Muscle layer of duodenum (tissue), 2 donors: Measurements from ENCODE around the gene CACNB4.

Experiments used
- H3K27ac ChIP-seq: one replicate; pipeline ENCODE4 v1.7.0; 2013; ENCODE audit warnings: mild to moderate bottlenecking, low read length
- H3K27me3 ChIP-seq: one replicate; pipeline ENCODE4 v1.7.0; 2013; ENCODE audit warnings: low read depth, mild to moderate bottlenecking, control low read depth, low read length
- H3K36me3 ChIP-seq, 2 donors: one replicate each; pipeline ENCODE4 v1.7.0; 2013; ENCODE audit warnings: low read length in 2 of 2, control low read depth in 1 of 2, mild to moderate bottlenecking in 1 of 2; ENCODE audit not compliant: insufficient read depth in 2 of 2, control insufficient read depth in 1 of 2
- H3K4me1 ChIP-seq, 2 donors: one replicate each; pipeline ENCODE4 v1.7.0; 2013; ENCODE audit warnings: low read length in 2 of 2, mild to moderate bottlenecking in 2 of 2, control low read depth in 1 of 2, moderate library complexity in 1 of 2; ENCODE audit not compliant: insufficient read depth in 2 of 2, control insufficient read depth in 1 of 2
- H3K4me3 ChIP-seq, 2 donors: one replicate each; pipeline ENCODE4 v1.7.0; 2013; ENCODE audit warnings: low read length in 2 of 2, low read depth in 1 of 2, mild to moderate bottlenecking in 1 of 2
- H3K9me3 ChIP-seq, 2 donors: one replicate each; pipeline ENCODE4 v1.7.0; 2013; ENCODE audit warnings: low read length in 2 of 2, control low read depth in 1 of 2, mild to moderate bottlenecking in 1 of 2; ENCODE audit not compliant: control insufficient read depth in 1 of 2
- donor health status: healthy.

Gene CACNB4

GRCh38 chr2:151824886-151825285 is 274.0 kb downstream of the CACNB4 start:
- H3K27me3 ChIP-seq, result no peaks in the 10 kb centered on the region
- H3K4me1 ChIP-seq, result peaks cover 4 to 32% of the 10 kb centered on the region in 2 donors
- no peak overlapping the region for H3K4me3 ChIP-seq
- H3K36me3 ChIP-seq, result no peaks in the 10 kb centered on the region
- H3K27ac ChIP-seq, result no peak overlapping the region
- H3K9me3 ChIP-seq, result no peaks in the 10 kb centered on the region

DNA sequence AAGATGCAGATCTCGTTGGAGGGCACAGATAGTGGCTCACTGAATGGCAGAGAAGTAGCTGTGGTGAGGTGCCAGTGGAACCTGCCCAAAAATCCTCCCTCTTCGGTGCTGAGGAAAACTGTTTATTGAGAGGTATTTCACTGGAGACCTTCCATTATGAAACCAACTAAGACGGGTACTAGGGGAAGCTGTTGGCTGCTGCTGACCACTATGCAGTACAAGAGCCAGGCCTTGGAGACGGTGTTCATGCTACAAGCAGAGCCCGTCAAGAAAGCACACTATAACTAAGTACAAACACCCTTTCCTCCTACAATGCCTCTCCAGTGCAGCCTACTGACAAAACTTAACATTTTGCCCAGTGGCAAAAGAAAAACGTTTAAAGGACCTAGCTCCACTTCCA is 275.2 kb downstream of the CACNB4 start:
- Histone ChIP-seq H3K27me3 (no peaks in the 10 kb centered on the region), H3K27ac (no peak overlapping the region), H3K4me3 (no peak overlapping the region), H3K9me3 (no peaks in the 10 kb centered on the region), H3K4me1 (peaks cover 4 to 34% of the 10 kb centered on the region in 2 donors), H3K36me3 (no peaks in the 10 kb centered on the region)

GRCh38 chr2:151819920-151820319 is 278.9 kb downstream of the CACNB4 start:
- H3K27ac ChIP-seq, result no peak overlapping the region
- no peaks in the 10 kb centered on the region for H3K9me3 ChIP-seq
- H3K36me3 ChIP-seq, result no peaks in the 10 kb centered on the region
- no peaks in the 10 kb centered on the region for H3K27me3 ChIP-seq
- H3K4me3 ChIP-seq, result no peak overlapping the region
- H3K4me1 ChIP-seq, result peaks cover 2 to 21% of the 10 kb centered on the region in 2 donors

DNA sequence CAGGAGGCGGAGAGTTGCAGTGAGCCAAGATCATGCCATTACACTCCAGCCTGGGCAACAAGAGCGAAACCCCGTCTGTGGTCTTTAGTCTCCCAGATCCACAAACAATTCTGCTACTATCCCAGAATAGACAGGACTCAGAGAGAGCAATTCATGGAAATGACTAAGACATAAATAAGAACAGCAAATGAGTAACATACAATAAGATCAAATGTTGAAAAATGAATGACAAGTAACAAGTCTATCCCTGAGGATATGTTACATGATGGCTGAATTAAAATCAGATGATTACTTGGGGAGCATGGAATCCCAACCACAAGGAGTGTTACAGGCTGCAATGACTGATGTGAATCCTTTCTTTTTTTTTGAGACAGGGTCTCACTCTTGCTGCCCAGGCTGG is 280.9 kb downstream of the CACNB4 start:
- peaks cover 0 to 8% of the 10 kb centered on the region in 2 donors for H3K4me1 ChIP-seq
- no peaks in the 10 kb centered on the region for H3K27me3 ChIP-seq
- no peak overlapping the region for H3K27ac ChIP-seq
- no peaks in the 10 kb centered on the region for H3K9me3 ChIP-seq
- no peak overlapping the region for H3K4me3 ChIP-seq
- H3K36me3 ChIP-seq, result peaks cover 0 to 9% of the 10 kb centered on the region in 2 donors

- no peaks in the 10 kb centered on the region for H3K27me3 ChIP-seq
- H3K36me3 ChIP-seq, result peaks cover 3 to 15% of the 10 kb centered on the region in 2 donors
- H3K4me1 ChIP-seq, result peaks cover 0 to 5% of the 10 kb centered on the region in 2 donors
- no peak overlapping the region for H3K4me3 ChIP-seq
- H3K27ac ChIP-seq, result no peak overlapping the region
- no peaks in the 10 kb centered on the region for H3K9me3 ChIP-seq
Measured at GRCh38 chr2:151816843-151817242, 282.0 kb downstream of the CACNB4 start.

- Histone ChIP-seq H3K27me3 (no peaks in the 10 kb centered on the region), H3K4me3 (no peak overlapping the region), H3K36me3 (peaks cover 9 to 18% of the 10 kb centered on the region in 2 donors), H3K4me1 (peaks cover 0 to 5% of the 10 kb centered on the region in 2 donors), H3K27ac (no peak overlapping the region), H3K9me3 (no peaks in the 10 kb centered on the region)
Measured at GRCh38 chr2:151815821-151816489, 282.9 kb downstream of the CACNB4 start.

DNA sequence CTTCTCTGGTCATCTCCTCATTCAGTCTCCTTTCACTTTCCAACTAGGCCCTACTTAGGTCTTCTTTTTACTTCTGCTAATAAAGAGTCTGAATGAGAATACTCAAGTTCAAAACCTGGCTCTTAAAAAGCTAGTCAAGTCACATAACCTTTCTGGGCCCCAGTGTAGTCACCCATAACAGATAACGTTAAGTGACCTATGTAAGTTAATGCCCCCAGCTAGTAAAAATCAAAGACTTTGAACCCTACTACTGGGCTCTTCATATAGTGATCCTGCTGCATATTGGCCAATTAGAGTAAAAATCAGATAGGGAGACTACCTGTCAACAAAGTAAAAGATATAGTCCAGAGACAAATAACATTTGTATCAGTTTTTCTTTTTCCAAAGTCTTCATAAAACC is 288.4 kb downstream of the CACNB4 start:
- Histone ChIP-seq H3K36me3 (peaks cover 32 to 38% of the 10 kb centered on the region in 2 donors), H3K27me3 (no peaks in the 10 kb centered on the region), H3K4me1 (peaks cover 0 to 6% of the 10 kb centered on the region in 2 donors), H3K9me3 (no peaks in the 10 kb centered on the region), H3K27ac (no peak overlapping the region), H3K4me3 (no peak overlapping the region)

DNA sequence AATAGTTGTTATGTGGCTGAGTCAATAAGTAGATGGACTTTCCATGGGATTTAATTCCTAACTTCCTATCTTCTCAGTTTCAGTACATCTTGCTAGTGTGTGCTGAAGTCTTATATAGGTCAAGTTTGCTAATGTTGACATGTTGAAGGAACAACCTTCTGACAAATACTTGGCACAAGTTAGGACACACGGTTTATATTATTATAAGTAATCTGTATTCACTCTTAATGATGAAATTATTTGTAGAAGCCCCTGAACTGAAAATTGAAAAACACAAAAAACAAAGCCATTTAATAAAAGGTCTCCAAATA is 289.8 kb downstream of the CACNB4 start:
- Histone ChIP-seq H3K27ac (no peak overlapping the region), H3K36me3 (peaks cover 37 to 41% of the 10 kb centered on the region in 2 donors), H3K27me3 (no peaks in the 10 kb centered on the region), H3K4me1 (peaks cover 0 to 6% of the 10 kb centered on the region in 2 donors), H3K4me3 (no peak overlapping the region), H3K9me3 (no peaks in the 10 kb centered on the region)

DNA sequence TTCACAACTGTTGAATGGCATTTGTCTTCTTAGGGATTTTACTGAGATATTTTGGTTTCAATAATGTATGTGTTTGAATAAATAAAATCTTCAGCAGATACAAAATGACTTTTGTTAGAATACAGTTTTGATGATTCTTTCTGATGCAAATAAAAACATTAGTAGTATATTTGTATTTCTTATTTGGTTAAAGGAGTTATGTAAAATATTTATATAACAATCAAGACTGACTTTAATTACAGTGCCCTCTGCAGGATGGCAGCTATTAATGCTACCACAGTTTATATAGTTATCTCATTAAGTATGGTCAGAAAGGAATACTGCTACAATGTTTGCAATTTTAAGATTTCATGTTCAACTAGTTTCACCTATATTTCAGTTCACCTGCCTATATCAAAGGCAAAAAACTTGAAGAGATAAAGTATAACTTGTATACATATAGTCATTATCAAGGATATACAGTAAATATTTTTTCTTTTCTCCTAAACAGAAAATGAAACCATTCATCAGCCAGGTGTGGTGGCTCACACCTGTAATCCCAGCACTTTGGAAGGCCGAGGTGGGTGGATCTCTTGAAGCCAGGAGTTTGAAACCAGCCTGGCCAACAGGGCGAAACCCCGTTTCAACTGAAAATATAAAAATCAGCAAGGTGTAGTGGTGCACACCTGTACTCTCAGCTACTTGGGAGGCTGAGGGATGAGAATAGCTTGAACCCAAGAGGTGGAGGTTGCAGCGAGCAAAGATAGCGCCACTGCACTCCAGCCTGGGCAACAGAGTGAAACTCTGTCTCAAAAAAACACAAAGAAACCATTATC is 290.4 kb downstream of the CACNB4 start:
- no peak overlapping the region for H3K27ac ChIP-seq
- H3K27me3 ChIP-seq, result no peaks in the 10 kb centered on the region
- H3K4me3 ChIP-seq, result no peak overlapping the region
- peaks cover 0 to 6% of the 10 kb centered on the region in 2 donors for H3K4me1 ChIP-seq
- peaks cover 36 to 38% of the 10 kb centered on the region in 2 donors for H3K36me3 ChIP-seq
- H3K9me3 ChIP-seq, result no peaks in the 10 kb centered on the region

GRCh38 chr2:151805961-151806360 is 292.9 kb downstream of the CACNB4 start:
- Histone ChIP-seq H3K27me3 (no peaks in the 10 kb centered on the region), H3K4me3 (no peak overlapping the region), H3K9me3 (no peaks in the 10 kb centered on the region), H3K36me3 (peaks cover 27 to 43% of the 10 kb centered on the region in 2 donors), H3K4me1 (peaks cover 0 to 6% of the 10 kb centered on the region in 2 donors), H3K27ac (no peak overlapping the region)

DNA sequence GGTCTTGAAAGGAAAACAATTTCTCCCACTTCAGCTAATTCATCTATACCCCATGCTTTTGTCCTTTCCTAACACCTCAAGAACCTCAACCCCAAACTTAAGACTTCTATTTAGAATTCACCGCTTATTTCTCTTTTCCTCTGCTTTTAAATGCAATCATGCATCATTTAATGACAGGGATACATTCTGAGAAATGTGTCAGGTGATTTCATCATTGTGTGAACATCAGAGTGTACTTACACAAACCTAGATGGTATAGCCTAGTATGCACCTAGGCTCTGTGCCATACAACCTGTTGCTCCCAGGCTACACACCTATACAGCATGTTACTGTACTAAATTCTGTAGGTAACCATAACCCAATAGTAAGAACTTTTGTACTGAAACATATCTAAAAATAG is 293.5 kb downstream of the CACNB4 start:
- Histone ChIP-seq H3K36me3 (peaks cover 22 to 37% of the 10 kb centered on the region in 2 donors), H3K27ac (no peak overlapping the region), H3K27me3 (no peaks in the 10 kb centered on the region), H3K4me1 (peaks cover 0 to 6% of the 10 kb centered on the region in 2 donors), H3K9me3 (no peaks in the 10 kb centered on the region), H3K4me3 (no peak overlapping the region)
